Activated CD8-positive, alpha-beta T cell treated with anti-CD3 and anti-CD28 coated beads for 36 hours (primary cell): Measurements from ENCODE around the gene ATG2B. TPM values are rescaled to one million over a fixed set of nuclear protein-coding genes. Genes with fewer than 3 reads are reported as not detected.

ENCODE experiments used
- ATAC-seq: fragments of 200-7000 bp; cut with Tn5 transposase; one replicate; pipeline ENCODE4 v1.10.0; 2021; ENCODE audit warnings: mild to moderate bottlenecking, moderate library complexity
- CTCF ChIA-PET: fragments of 350-600 bp; sonication (Branson Sonifier 250); formaldehyde crosslinking; loops from one replicate; lab custom pipeline; 2021; ENCODE audit warnings: antibody characterized with exemption; lab: Charles Lee
- POLR2A ChIA-PET: fragments of 350-600 bp; sonication (Branson Sonifier 250); formaldehyde crosslinking; loops from one replicate; lab custom pipeline; 2021; ENCODE audit warnings: antibody characterized with exemption; lab: Charles Lee
- DNase-seq: peaks from one replicate; pipeline ENCODE4 v3.0.0-alpha.2; 2020
- H3K27ac Mint-ChIP-seq: one replicate; pipeline ENCODE4 v1.8.0; 2021; ENCODE audit warnings: mild to moderate bottlenecking, mixed read lengths
- H3K27me3 Mint-ChIP-seq: one replicate; pipeline ENCODE4 v1.8.0; 2021; ENCODE audit warnings: mixed read lengths
- H3K36me3 Mint-ChIP-seq: one replicate; pipeline ENCODE4 v1.8.0; 2021; ENCODE audit warnings: low read depth, mixed read lengths
- H3K4me1 Mint-ChIP-seq: one replicate; pipeline ENCODE4 v1.8.0; 2021; ENCODE audit warnings: low read depth, mixed read lengths
- H3K4me3 Mint-ChIP-seq: one replicate; pipeline ENCODE4 v1.8.0; 2021; ENCODE audit warnings: mild to moderate bottlenecking, moderate library complexity, mixed read lengths
- H3K9me3 Mint-ChIP-seq: one replicate; pipeline ENCODE4 v1.8.0; 2021; ENCODE audit warnings: mixed read lengths
- intact Hi-C: fragments of 100-400 bp; cut with micrococcal nuclease; formaldehyde crosslinking; loops from one replicate; pipeline ENCODE4 v1.10.0; 2022
- total RNA-seq, 2 experiments: library from RNA; stranded (reverse); gene quantifications; one replicate each; pipeline ENCODE4 v1.2.3, GENCODE V29; 2021
- TF ChIP-seq, protein P1 (sequence below): fragments of 200-600 bp; IDR thresholded peaks from one replicate; pipeline ENCODE4 v1.8.0; 2022; ENCODE audit warnings: antibody characterized with exemption, mild to moderate bottlenecking

The ATG2B gene
- total RNA-seq, 2 experiments from 2014 or later: 12.9 to 13.3 TPM

DNA sequence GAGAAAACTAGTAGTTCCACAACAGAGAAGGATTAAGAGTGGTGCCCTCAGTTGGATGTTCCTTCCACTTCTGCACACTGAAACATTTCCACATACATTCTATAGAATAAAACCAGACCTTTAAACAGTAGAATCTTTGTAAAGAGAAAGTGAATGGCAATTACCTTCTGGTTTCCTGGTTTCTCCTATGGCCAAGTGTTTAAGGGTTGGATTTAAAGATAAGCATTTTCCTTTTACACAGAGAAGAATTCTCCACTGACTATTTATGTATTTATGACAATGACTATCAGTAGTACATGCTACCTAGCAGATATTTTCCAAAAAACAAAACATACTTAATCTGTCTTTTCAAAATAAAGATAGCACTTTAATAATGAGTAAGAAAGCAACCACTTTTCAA lies 3.2 kb downstream of the ATG2B start:
- TF ChIP-seq, protein P1, sequence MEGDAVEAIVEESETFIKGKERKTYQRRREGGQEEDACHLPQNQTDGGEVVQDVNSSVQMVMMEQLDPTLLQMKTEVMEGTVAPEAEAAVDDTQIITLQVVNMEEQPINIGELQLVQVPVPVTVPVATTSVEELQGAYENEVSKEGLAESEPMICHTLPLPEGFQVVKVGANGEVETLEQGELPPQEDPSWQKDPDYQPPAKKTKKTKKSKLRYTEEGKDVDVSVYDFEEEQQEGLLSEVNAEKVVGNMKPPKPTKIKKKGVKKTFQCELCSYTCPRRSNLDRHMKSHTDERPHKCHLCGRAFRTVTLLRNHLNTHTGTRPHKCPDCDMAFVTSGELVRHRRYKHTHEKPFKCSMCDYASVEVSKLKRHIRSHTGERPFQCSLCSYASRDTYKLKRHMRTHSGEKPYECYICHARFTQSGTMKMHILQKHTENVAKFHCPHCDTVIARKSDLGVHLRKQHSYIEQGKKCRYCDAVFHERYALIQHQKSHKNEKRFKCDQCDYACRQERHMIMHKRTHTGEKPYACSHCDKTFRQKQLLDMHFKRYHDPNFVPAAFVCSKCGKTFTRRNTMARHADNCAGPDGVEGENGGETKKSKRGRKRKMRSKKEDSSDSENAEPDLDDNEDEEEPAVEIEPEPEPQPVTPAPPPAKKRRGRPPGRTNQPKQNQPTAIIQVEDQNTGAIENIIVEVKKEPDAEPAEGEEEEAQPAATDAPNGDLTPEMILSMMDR: no peak
- POLR2A ChIA-PET: no interaction called here
- Mint-ChIP-seq H3K27ac (no peak overlapping the region), H3K27me3 (no peaks in the 10 kb centered on the region), H3K9me3 (no peaks in the 10 kb centered on the region), H3K36me3 (peaks cover 15% of the 10 kb centered on the region), H3K4me1 (peaks cover 56% of the 10 kb centered on the region), H3K4me3 (no peak overlapping the region)
- DNase-seq (no peak), ATAC-seq (no peak)
- CTCF ChIA-PET: no interaction called here
- intact Hi-C loops: loop anchor here (5.0 kb wide), 1 partner anchor 142 kb away; the partner anchor contains the start of gene PAPOLA

DNA sequence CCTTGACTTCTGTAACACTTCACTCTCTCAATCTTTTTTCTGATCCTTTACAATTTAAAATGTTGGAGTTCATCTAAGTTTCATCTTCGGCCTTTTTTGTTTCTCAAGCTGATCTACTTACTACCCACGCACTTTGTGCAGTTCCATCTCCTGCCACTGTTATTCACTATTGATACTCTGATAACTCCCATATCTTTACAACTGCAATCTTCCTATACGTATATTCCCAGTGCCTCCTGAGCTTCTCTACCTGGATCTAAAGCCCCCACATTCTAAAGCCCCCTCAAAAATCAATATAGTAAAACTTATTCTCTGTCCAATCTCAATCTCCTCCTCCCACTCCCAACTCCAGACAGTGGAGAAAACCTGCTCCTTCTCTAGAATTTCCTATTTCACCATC lies 5.9 kb downstream of the ATG2B start:
- no peaks in the 10 kb centered on the region for H3K9me3 Mint-ChIP-seq
- intact Hi-C loops: no loop called here
- POLR2A ChIA-PET: interaction anchor here (0.6 to 1.2 kb wide), 2 partner anchors 34 to 60 kb away, joined by 3 to 4 read pairs; no protein-coding TSS in a partner anchor
- peaks cover 54% of the 10 kb centered on the region for H3K4me1 Mint-ChIP-seq
- no peak overlapping the region for H3K4me3 Mint-ChIP-seq
- H3K36me3 Mint-ChIP-seq: peaks cover 20% of the 10 kb centered on the region
- no peaks in the 10 kb centered on the region for H3K27me3 Mint-ChIP-seq
- TF ChIP-seq, protein P1: no peak
- CTCF ChIA-PET: interaction anchor here (1.4 to 1.6 kb wide), 2 partner anchors 25 to 29 kb away, joined by 3 to 4 read pairs; no protein-coding TSS in a partner anchor
- DNase-seq (no peak), ATAC-seq (no peak)
- H3K27ac Mint-ChIP-seq: peak overlapping the region; percentile 47

DNA sequence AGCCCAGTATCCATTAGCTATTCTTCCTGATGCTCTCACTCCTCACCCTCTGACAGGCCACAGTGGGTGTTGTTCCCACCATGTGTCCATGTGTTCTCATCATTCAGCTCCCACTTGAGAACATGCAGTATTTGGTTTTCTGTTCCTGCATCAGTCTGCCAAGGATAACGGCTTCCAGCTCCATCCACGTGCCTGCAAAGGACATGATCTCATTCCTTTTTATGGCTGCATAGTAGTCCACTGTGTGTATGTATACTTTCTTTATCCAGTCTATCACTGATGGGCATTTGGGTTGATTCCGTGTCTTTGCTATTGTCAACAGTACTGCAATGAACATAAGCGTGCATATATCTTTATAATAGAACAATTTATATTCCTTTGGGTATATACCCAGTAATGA lies 8.9 kb downstream of the ATG2B start:
- Mint-ChIP-seq H3K36me3 (peaks cover 13% of the 10 kb centered on the region), H3K27ac (no peak overlapping the region), H3K27me3 (no peaks in the 10 kb centered on the region), H3K9me3 (no peaks in the 10 kb centered on the region), H3K4me3 (no peak overlapping the region), H3K4me1 (peaks cover 40% of the 10 kb centered on the region)
- ATAC-seq: no peak
- ChIA-PET CTCF (no interaction called here), POLR2A (interaction anchor here (1.3 kb wide), 1 partner anchor 37 kb away, joined by 3 read pairs; no protein-coding TSS in a partner anchor)
- TF ChIP-seq, protein P1: no peak
- intact Hi-C loops: no loop called here
- no peak for DNase-seq

DNA sequence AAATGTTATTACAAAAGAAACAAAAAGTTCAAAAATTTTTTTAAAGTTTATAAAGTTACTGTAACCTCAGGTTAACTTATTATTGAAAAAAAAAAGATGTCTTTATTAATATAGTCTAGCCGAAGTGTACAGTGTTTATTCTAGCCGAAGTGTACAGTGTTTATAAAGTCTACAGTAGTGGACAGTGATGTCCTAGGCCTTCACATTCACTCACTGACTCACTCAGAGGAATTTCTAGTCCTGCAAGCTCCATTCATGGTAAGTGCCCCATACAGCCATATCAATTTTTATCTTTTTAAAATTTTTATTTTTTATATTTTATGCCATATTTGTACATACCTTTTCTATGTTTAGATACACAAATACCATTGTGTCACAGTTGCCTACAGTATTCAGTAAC lies 10.4 kb downstream of the ATG2B start:
- Mint-ChIP-seq H3K27me3 (no peaks in the 10 kb centered on the region), H3K4me1 (peaks cover 34% of the 10 kb centered on the region), H3K4me3 (no peak overlapping the region), H3K9me3 (no peaks in the 10 kb centered on the region), H3K27ac (no peak overlapping the region), H3K36me3 (peaks cover 9% of the 10 kb centered on the region)
- ATAC-seq: no peak
- ChIA-PET POLR2A (no interaction called here), CTCF (no interaction called here)
- no peak for DNase-seq
- TF ChIP-seq, protein P1: no peak
- intact Hi-C loops: no loop called here

DNA sequence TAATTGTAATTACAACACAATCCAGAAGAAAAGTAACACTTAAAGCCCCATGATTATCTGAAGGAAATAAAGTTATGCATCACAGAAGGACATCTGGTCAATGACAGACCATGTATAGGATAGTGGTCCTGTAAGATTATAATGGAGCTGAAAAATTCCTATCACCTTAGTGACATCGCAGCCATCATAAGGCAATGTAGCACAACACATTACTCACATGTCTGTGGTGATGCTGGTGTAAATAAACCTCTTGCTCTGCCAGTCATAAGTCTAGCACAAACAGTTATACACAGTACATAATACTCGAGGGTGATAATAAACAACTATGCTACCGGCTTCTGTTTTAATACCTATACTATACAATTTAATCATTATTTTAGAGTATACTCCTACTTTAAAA lies 11.2 kb downstream of the ATG2B start:
- POLR2A ChIA-PET: interaction anchor here (1.0 kb wide), 1 partner anchor 39 kb away, joined by 3 read pairs; no protein-coding TSS in a partner anchor
- TF ChIP-seq, protein P1: no peak
- Mint-ChIP-seq H3K4me1 (peaks cover 35% of the 10 kb centered on the region), H3K9me3 (no peaks in the 10 kb centered on the region), H3K4me3 (no peak overlapping the region), H3K27ac (no peak overlapping the region), H3K27me3 (no peaks in the 10 kb centered on the region), H3K36me3 (peaks cover 9% of the 10 kb centered on the region)
- CTCF ChIA-PET: no interaction called here
- intact Hi-C loops: no loop called here
- no peak for ATAC-seq
- DNase-seq: no peak
